HEK293 (cell line): ENCODE results near the gene SNAPC4.

Experiments
- GLIS1 ChIP-seq: fragments of 450-650 bp; formaldehyde crosslinking; IDR thresholded peaks from 2 replicates; pipeline ENCODE4 v1.5.1; 2016; ENCODE audit warnings: missing biosample characterization, missing genetic modification characterization
- HIC1 ChIP-seq: fragments of 450-650 bp; formaldehyde crosslinking; IDR thresholded peaks from 2 replicates; pipeline ENCODE4 v1.5.1; 2016; ENCODE audit warnings: missing biosample characterization, missing genetic modification characterization
- HOXC10 ChIP-seq: sonication (generic); formaldehyde crosslinking; IDR thresholded peaks from 2 replicates; pipeline ENCODE4 v1.8.1; 2023; ENCODE audit warnings: mild to moderate bottlenecking, missing genetic modification reagents
- KLF1 ChIP-seq: fragments of 450-650 bp; formaldehyde crosslinking; IDR thresholded peaks from 2 replicates; pipeline ENCODE4 v1.5.1; 2016; ENCODE audit warnings: missing biosample characterization, missing genetic modification characterization
- KLF8 ChIP-seq: fragments of 450-650 bp; formaldehyde crosslinking; IDR thresholded peaks from 2 replicates; pipeline ENCODE4 v1.5.1; 2016; ENCODE audit warnings: missing biosample characterization, missing genetic modification characterization
- KLF9 ChIP-seq: fragments of 450-650 bp; formaldehyde crosslinking; IDR thresholded peaks from 2 replicates; pipeline ENCODE4 v1.5.1; 2016; ENCODE audit warnings: missing biosample characterization, missing genetic modification characterization, low read depth
- PATZ1 ChIP-seq: fragments of 450-650 bp; formaldehyde crosslinking; IDR thresholded peaks from 2 replicates; pipeline ENCODE4 v1.5.1; 2016; ENCODE audit warnings: missing biosample characterization, missing genetic modification characterization
- REST ChIP-seq: fragments of 450-650 bp; formaldehyde crosslinking; IDR thresholded peaks from 2 replicates; pipeline ENCODE4 v1.5.1; 2016; ENCODE audit warnings: missing biosample characterization, missing genetic modification characterization
- SCRT2 ChIP-seq: fragments of 450-650 bp; formaldehyde crosslinking; IDR thresholded peaks from 2 replicates; pipeline ENCODE4 v1.5.1; 2016; ENCODE audit warnings: missing biosample characterization, missing genetic modification characterization
- SP3 ChIP-seq: fragments of 450-650 bp; formaldehyde crosslinking; IDR thresholded peaks from 2 replicates; pipeline ENCODE4 v1.5.1; 2016; ENCODE audit warnings: missing biosample characterization, missing genetic modification characterization
- ZBTB10 ChIP-seq: fragments of 450-650 bp; formaldehyde crosslinking; IDR thresholded peaks from 2 replicates; pipeline ENCODE4 v1.5.1; 2016; ENCODE audit warnings: missing biosample characterization, missing genetic modification characterization
- ZBTB20 ChIP-seq: fragments of 450-650 bp; formaldehyde crosslinking; IDR thresholded peaks from 2 replicates; pipeline ENCODE4 v1.5.1; 2016; ENCODE audit warnings: missing biosample characterization, missing genetic modification characterization
- ZBTB8A ChIP-seq: fragments of 450-650 bp; formaldehyde crosslinking; IDR thresholded peaks from 2 replicates; pipeline ENCODE4 v1.5.1; 2016; ENCODE audit warnings: missing biosample characterization, missing genetic modification characterization
- ZNF157 ChIP-seq: fragments of 450-650 bp; formaldehyde crosslinking; IDR thresholded peaks from 2 replicates; pipeline ENCODE4 v1.5.1; 2016; ENCODE audit warnings: missing biosample characterization, missing genetic modification characterization
- ZNF202 ChIP-seq: fragments of 450-650 bp; formaldehyde crosslinking; IDR thresholded peaks from 2 replicates; pipeline ENCODE4 v1.5.1; 2016; ENCODE audit warnings: missing biosample characterization, missing genetic modification characterization, borderline replicate concordance
- ZNF266 ChIP-seq: fragments of 450-650 bp; formaldehyde crosslinking; IDR thresholded peaks from 2 replicates; pipeline ENCODE4 v1.5.1; 2016; ENCODE audit warnings: missing biosample characterization, missing genetic modification characterization, low read depth
- ZNF335 ChIP-seq: fragments of 450-650 bp; formaldehyde crosslinking; conservative IDR thresholded peaks from 2 replicates; pipeline ENCODE4 v1.5.1; 2016; ENCODE audit warnings: missing biosample characterization, missing genetic modification characterization
- ZNF423 ChIP-seq: fragments of 450-650 bp; formaldehyde crosslinking; IDR thresholded peaks from 2 replicates; pipeline ENCODE4 v1.5.1; 2016; ENCODE audit warnings: missing biosample characterization, missing genetic modification characterization
- ZNF530 ChIP-seq: fragments of 450-650 bp; formaldehyde crosslinking; IDR thresholded peaks from 2 replicates; pipeline ENCODE4 v1.5.1; 2016; ENCODE audit warnings: low read depth, missing biosample characterization, missing genetic modification characterization
- ZNF549 ChIP-seq: fragments of 450-650 bp; IDR thresholded peaks from 2 replicates; pipeline ENCODE4 v1.5.1; 2018; ENCODE audit warnings: missing biosample characterization, missing genetic modification characterization, mild to moderate bottlenecking, inconsistent platforms, moderate library complexity
- ZNF560 ChIP-seq: fragments of 450-650 bp; formaldehyde crosslinking; IDR thresholded peaks from 2 replicates; pipeline ENCODE4 v1.5.1; 2017; ENCODE audit warnings: missing biosample characterization, missing genetic modification characterization, borderline replicate concordance
- ZNF639 ChIP-seq: fragments of 450-650 bp; formaldehyde crosslinking; IDR thresholded peaks from 2 replicates; pipeline ENCODE4 v1.5.1; 2016; ENCODE audit warnings: missing biosample characterization, missing genetic modification characterization
- ZNF692 ChIP-seq: fragments of 450-650 bp; formaldehyde crosslinking; IDR thresholded peaks from 2 replicates; pipeline ENCODE4 v1.5.1; 2016; ENCODE audit warnings: missing biosample characterization, missing genetic modification characterization

The SNAPC4 gene

GRCh38 chr9:136438548-136439480, 38.8 kb upstream of the SNAPC4 start (continued):
- TF ChIP-seq ZBTB20 (peak; percentile 80), GLIS1 (tag by site-specific recombination) (peak; percentile 89), REST (0 out of 2 replicates have a peak, but pooled peaks have one; percentile 11), ZBTB8A (tag by site-specific recombination) (peak; percentile 63), ZNF530 (tag by site-specific recombination) (no peak), ZNF423 (tag by site-specific recombination) (peak; percentile 39; the same call in 1 of the 2 replicates), HIC1 (tag by site-specific recombination) (no peak), HOXC10 (CRISPR knock-in tag) (no peak), ZNF560 (tag by site-specific recombination) (no peak), ZNF639 (tag by site-specific recombination) (no peak), ZNF549 (tag by site-specific recombination) (no peak), PATZ1 (tag by site-specific recombination) (peak; percentile 69), ZNF335 (tag by site-specific recombination) (peak; percentile 95), KLF8 (tag by site-specific recombination) (no peak; the same call in 1 of the 2 replicates), ZNF692 (peak; percentile 69), ZNF157 (no peak), KLF9 (tag by site-specific recombination) (peak; percentile 65), KLF1 (peak; percentile 64), ZNF202 (tag by site-specific recombination) (no peak), SCRT2 (tag by site-specific recombination) (no peak), SP3 (tag by site-specific recombination) (peak; percentile 49; the same call in 1 of the 2 replicates), ZBTB10 (tag by site-specific recombination) (peak; percentile 23; the same call in 1 of the 2 replicates), ZNF266 (tag by site-specific recombination) (no peak)
- TF ChIP-seq, all 188 proteins: peak for 19
